ENCODE results near the gene ADAMTSL1. TPM values are rescaled to one million over a fixed set of nuclear protein-coding genes. Genes with fewer than 3 reads are reported as not detected.

The ADAMTSL1 gene
- total RNA-seq, 1 experiment from 2014 or later, result 1.2 TPM

- Mint-ChIP-seq H3K4me3 (no peak overlapping the region), H3K4me1 (peaks cover 7 to 11% of the 10 kb centered on the region in 2 experiments), H3K36me3 (ENCODE audit: insufficient read depth in 1 of 3, low read depth in 3 of 3) (0 out of 7 replicates have a peak, but pooled peaks cover 0 to 3% (median 0%) of the 10 kb centered on the region in 3 experiments), H3K27me3 (ENCODE audit: low read depth) (no peaks in the 10 kb centered on the region), H3K27ac (no peak overlapping the region), H3K9me3 (no peaks in the 10 kb centered on the region)
- Histone ChIP-seq H3K23ac (ENCODE audit: insufficient read length, low read depth, low read length) (no peak overlapping the region), H3K23me2 (ENCODE audit: insufficient read length, low read depth, low read length, poor library complexity, severe bottlenecking) (no peaks in the 10 kb centered on the region), H2AK5ac (ENCODE audit: insufficient read length, low read length) (no peak overlapping the region), H4K91ac (ENCODE audit: insufficient read length, low read depth, low read length) (no peak overlapping the region), H3K27ac (ENCODE audit: insufficient read length, low read depth, low read length) (no peak overlapping the region), H4K20me1 (ENCODE audit: control insufficient read depth, insufficient read depth, insufficient read length) (no peaks in the 10 kb centered on the region), H3K4me2 (ENCODE audit: insufficient read depth, insufficient read length, low read length) (no peak overlapping the region), H3K27me3 (ENCODE audit: insufficient read depth, low read length) (no peaks in the 10 kb centered on the region), H3K18ac (ENCODE audit: insufficient read length, low read depth, low read length) (no peak overlapping the region), H3T11ph (ENCODE audit: low read length) (no peak overlapping the region), H2BK20ac (ENCODE audit: low read depth, low read length, poor library complexity, severe bottlenecking) (no peak overlapping the region), H4K8ac (replicated peaks; ENCODE audit: insufficient read length, low read depth, low read length) (no peak overlapping the region), H2BK15ac (ENCODE audit: low read depth, low read length) (no peak overlapping the region), H3K14ac (ENCODE audit: insufficient read depth, low read length) (no peak overlapping the region), H2BK120ac (ENCODE audit: low read depth, low read length, poor library complexity, severe bottlenecking) (no peak overlapping the region), H4K5ac (ENCODE audit: insufficient read length, low read depth, low read length) (no peak overlapping the region), H3K9me3 (ENCODE audit: control insufficient read depth, low read depth, low read length) (no peaks in the 10 kb centered on the region), H3K79me2 (ENCODE audit: insufficient read depth, low read length) (no peaks in the 10 kb centered on the region), H3K4ac (ENCODE audit: low read depth, low read length) (no peak overlapping the region), H2BK12ac (ENCODE audit: insufficient read length, low read depth, low read length) (no peak overlapping the region), H2AFZ (ENCODE audit: low read length) (no peak overlapping the region), H3K79me1 (ENCODE audit: insufficient read depth, low read depth, low read length, poor library complexity, severe bottlenecking) (no peaks in the 10 kb centered on the region), H3K4me1 (ENCODE audit: insufficient read depth, low read length) (no peaks in the 10 kb centered on the region), H2BK5ac (ENCODE audit: insufficient read length, low read length) (no peak overlapping the region), H3K56ac (ENCODE audit: insufficient read length, low read depth, low read length) (no peak overlapping the region), H3K9ac (ENCODE audit: extremely low read depth, insufficient read length, low read length) (no peak overlapping the region)
- no peak for TF ChIP-seq CTCF (conservative IDR thresholded peaks at IDR 0.05)
- WGBS (ENCODE audit: extremely low coverage, insufficient read length, low lambda C conversion rate), result no CpG with 5 or more reads among the region's 2 CpGs
- DNase-seq, result no peak
Measured at GRCh38 chr9:18855656-18856055, 381.7 kb downstream of the ADAMTSL1 start.

All from H9 (cell line).